Trophoblast cell (in vitro differentiated cells and primary cell): ENCODE measurements around the gene ADAMTSL3.
"Not testable (repeated sequence)": the region's sequence is repeated elsewhere in the genome, so short reads cannot be mapped to it uniquely, and the experiment has no call there.

Source experiments
- DNase-seq, 2 donors: peaks; one replicate each; pipeline ENCODE4 v3.0.0-alpha.2; 2016
- H2AFZ ChIP-seq: 2 replicates; pipeline ENCODE4 v1.6.1; 2013; ENCODE audit warnings: low read length, moderate library complexity, mild to moderate bottlenecking; ENCODE audit not compliant: insufficient read depth, poor library complexity
- H2AK5ac ChIP-seq: 2 replicates; pipeline ENCODE4 v1.6.1; 2013; ENCODE audit warnings: mild to moderate bottlenecking, low read length
- H2BK120ac ChIP-seq: 2 replicates; pipeline ENCODE4 v1.6.1; 2013; ENCODE audit warnings: low read length, mild to moderate bottlenecking, moderate library complexity; ENCODE audit not compliant: insufficient read depth, poor library complexity
- H2BK12ac ChIP-seq: 2 replicates; pipeline ENCODE4 v1.6.1; 2013; ENCODE audit warnings: mild to moderate bottlenecking, low read length, moderate library complexity
- H2BK5ac ChIP-seq: 2 replicates; pipeline ENCODE4 v1.6.1; 2013; ENCODE audit warnings: low read length, low read depth, moderate library complexity, mild to moderate bottlenecking; ENCODE audit not compliant: poor library complexity
- H3K14ac ChIP-seq: 2 replicates; pipeline ENCODE4 v1.6.1; 2013; ENCODE audit warnings: mild to moderate bottlenecking, low read length
- H3K18ac ChIP-seq: 2 replicates; pipeline ENCODE4 v1.6.1; 2013; ENCODE audit warnings: mild to moderate bottlenecking, low read length
- H3K23ac ChIP-seq: 2 replicates; pipeline ENCODE4 v1.6.1; 2013; ENCODE audit warnings: low read length
- H3K27ac ChIP-seq: 2 replicates; pipeline ENCODE4 v1.5.1; 2013; ENCODE audit warnings: low read depth, mild to moderate bottlenecking, inconsistent platforms, low read length, moderate library complexity
- H3K27me3 ChIP-seq: 2 replicates; pipeline ENCODE4 v1.6.1; 2013; ENCODE audit warnings: inconsistent platforms, mild to moderate bottlenecking, low read length, moderate library complexity; ENCODE audit not compliant: insufficient read depth
- H3K36me3 ChIP-seq, 2 experiments: 1 replicate in 1 of 2; 2 replicates in 1 of 2; pipeline ENCODE4 v1.6.1; 2013; ENCODE audit warnings: low read length in 2 of 2, mild to moderate bottlenecking in 2 of 2, moderate library complexity in 1 of 2; ENCODE audit not compliant: insufficient read depth in 2 of 2, control insufficient read depth in 1 of 2
- H3K4ac ChIP-seq: 2 replicates; pipeline ENCODE4 v1.6.1; 2013; ENCODE audit warnings: low read depth, mild to moderate bottlenecking, low read length, moderate library complexity
- H3K4me1 ChIP-seq, 2 experiments: 1 replicate in 1 of 2; 2 replicates in 1 of 2; pipeline ENCODE4 v1.6.1; 2013; ENCODE audit warnings: low read length in 2 of 2, mild to moderate bottlenecking in 2 of 2, moderate library complexity in 1 of 2; ENCODE audit not compliant: insufficient read depth in 2 of 2, control insufficient read depth in 1 of 2
- H3K4me2 ChIP-seq: 2 replicates; pipeline ENCODE4 v1.6.1; 2013; ENCODE audit warnings: inconsistent platforms, mild to moderate bottlenecking, low read length, moderate library complexity
- H3K4me3 ChIP-seq: 2 replicates; pipeline ENCODE4 v1.5.1; 2013; ENCODE audit warnings: mild to moderate bottlenecking, low read depth, low read length, inconsistent platforms
- H3K79me1 ChIP-seq: one replicate; pipeline ENCODE4 v1.6.1; 2013; ENCODE audit warnings: low read length
- H3K79me2 ChIP-seq: 2 replicates; pipeline ENCODE4 v1.6.1; 2013; ENCODE audit warnings: low read length, mild to moderate bottlenecking; ENCODE audit not compliant: control insufficient read depth, insufficient read depth, poor library complexity
- H3K9ac ChIP-seq: 2 replicates; pipeline ENCODE4 v1.6.1; 2013; ENCODE audit warnings: mild to moderate bottlenecking, low read length
- H3K9me3 ChIP-seq: 2 replicates; pipeline ENCODE4 v1.6.1; 2013; ENCODE audit warnings: low read depth, mild to moderate bottlenecking, control low read depth, inconsistent platforms, low read length; ENCODE audit not compliant: insufficient read depth
- H4K12ac ChIP-seq: 2 replicates; pipeline ENCODE4 v1.6.1; 2013; ENCODE audit warnings: low read depth, mild to moderate bottlenecking, low read length, moderate library complexity
- H4K8ac ChIP-seq: 2 replicates; pipeline ENCODE4 v1.6.1; 2013; ENCODE audit warnings: low read depth, mild to moderate bottlenecking, low read length, moderate library complexity
- H4K91ac ChIP-seq: one replicate; pipeline ENCODE4 v1.6.1; 2013; ENCODE audit warnings: low read depth, mild to moderate bottlenecking, low read length, moderate library complexity
- whole genome bisulfite sequencing: extraction: QIAGEN DNeasy Blood & Tissue Kit; methylation state at CpG from one replicate; pipeline ENCODE4 v1.1.7; 2013; ENCODE audit warnings: missing lambda C conversion rate; ENCODE audit not compliant: insufficient read length, insufficient coverage; ENCODE audit errors: extremely low coverage; 5-methylcytosine and 5-hydroxymethylcytosine counted together

ADAMTSL3 gene

GRCh38 chr15:84035399-84035766, 381.5 kb downstream of the ADAMTSL3 start:
- H3K14ac ChIP-seq = no peak overlapping the region
- H3K27me3 ChIP-seq = no peaks in the 10 kb centered on the region
- H4K12ac ChIP-seq = no peak overlapping the region
- no peak overlapping the region for H3K4ac ChIP-seq
- H2BK12ac ChIP-seq = no peak overlapping the region
- H3K79me1 ChIP-seq = no peaks in the 10 kb centered on the region
- H2BK120ac ChIP-seq = no peak overlapping the region
- H2BK5ac ChIP-seq = no peak overlapping the region
- H3K79me2 ChIP-seq = no peaks in the 10 kb centered on the region
- H2AK5ac ChIP-seq = no peak overlapping the region
- H3K4me1 ChIP-seq = no peaks in the 10 kb centered on the region
- H3K23ac ChIP-seq = no peak overlapping the region
- WGBS = no CpG with 5 or more reads among the region's 2 CpGs
- H3K4me3 ChIP-seq = no peak overlapping the region
- H3K9ac ChIP-seq = no peak overlapping the region
- no peak overlapping the region for H4K8ac ChIP-seq
- no peak overlapping the region for H3K27ac ChIP-seq
- no peaks in the 10 kb centered on the region for H3K9me3 ChIP-seq
- H3K18ac ChIP-seq = no peak overlapping the region
- H4K91ac ChIP-seq = no peak overlapping the region
- peak in 1 of 2 donors; percentile 52 for DNase-seq
- H3K4me2 ChIP-seq = no peak overlapping the region
- no peaks in the 10 kb centered on the region for H3K36me3 ChIP-seq
- H2AFZ ChIP-seq = no peak overlapping the region

- no peaks in the 10 kb centered on the region for H3K36me3 ChIP-seq
- H4K12ac ChIP-seq = no peak overlapping the region
- no peak overlapping the region for H4K8ac ChIP-seq
- no peak overlapping the region for H3K23ac ChIP-seq
- DNase-seq = no peak
- no peaks in the 10 kb centered on the region for H3K4me1 ChIP-seq
- H3K18ac ChIP-seq = no peak overlapping the region
- no peaks in the 10 kb centered on the region for H3K9me3 ChIP-seq
- H2AK5ac ChIP-seq = no peak overlapping the region
- H3K79me2 ChIP-seq = no peaks in the 10 kb centered on the region
- no peak overlapping the region for H2BK5ac ChIP-seq
- no peak overlapping the region for H3K9ac ChIP-seq
- H3K14ac ChIP-seq = no peak overlapping the region
- H3K4me2 ChIP-seq = no peak overlapping the region
- H3K27ac ChIP-seq = no peak overlapping the region
- no peak overlapping the region for H2BK12ac ChIP-seq
- H2BK120ac ChIP-seq = no peak overlapping the region
- no peak overlapping the region for H4K91ac ChIP-seq
- H3K27me3 ChIP-seq = no peaks in the 10 kb centered on the region
- no peaks in the 10 kb centered on the region for H3K79me1 ChIP-seq
- H3K4ac ChIP-seq = no peak overlapping the region
- no peak overlapping the region for H2AFZ ChIP-seq
- H3K4me3 ChIP-seq = no peak overlapping the region
Observed at GRCh38 chr15:84037301-84037700, 383.4 kb downstream of the ADAMTSL3 start.

GRCh38 chr15:84042434-84043056, 388.6 kb downstream of the ADAMTSL3 start:
- WGBS = no CpG with 5 or more reads among the region's 18 CpGs
- H2BK120ac ChIP-seq, H3K79me1 ChIP-seq, H2BK12ac ChIP-seq, H3K14ac ChIP-seq, H3K36me3 ChIP-seq, H2AFZ ChIP-seq, H3K4ac ChIP-seq, H4K8ac ChIP-seq, H4K12ac ChIP-seq, DNase-seq, H4K91ac ChIP-seq, H3K9me3 ChIP-seq, H3K27ac ChIP-seq, H3K27me3 ChIP-seq, H2AK5ac ChIP-seq, H3K4me3 ChIP-seq, H3K18ac ChIP-seq, H3K79me2 ChIP-seq, H2BK5ac ChIP-seq, H3K23ac ChIP-seq, H3K9ac ChIP-seq, H3K4me1 ChIP-seq, H3K4me2 ChIP-seq: not testable (repeated sequence)

- Histone ChIP-seq H3K27me3 (no peaks in the 10 kb centered on the region), H3K27ac (no peak overlapping the region), H3K4me3 (no peak overlapping the region), H3K79me1 (no peaks in the 10 kb centered on the region), H3K79me2 (no peaks in the 10 kb centered on the region), H2AFZ (no peak overlapping the region), H2BK120ac (no peak overlapping the region), H3K9ac (no peak overlapping the region), H3K4me2 (no peak overlapping the region), H2BK5ac (no peak overlapping the region), H4K8ac (no peak overlapping the region), H4K91ac (no peak overlapping the region), H3K4me1 (no peaks in the 10 kb centered on the region), H3K14ac (no peak overlapping the region), H2BK12ac (no peak overlapping the region), H3K23ac (no peak overlapping the region), H3K4ac (no peak overlapping the region), H3K18ac (no peak overlapping the region), H2AK5ac (no peak overlapping the region), H3K9me3 (no peaks in the 10 kb centered on the region), H3K36me3 (no peaks in the 10 kb centered on the region), H4K12ac (no peak overlapping the region)
- no CpG with 5 or more reads among the region's 4 CpGs for WGBS
- no peak for DNase-seq
Observed at GRCh38 chr15:84046064-84046637, 392.2 kb downstream of the ADAMTSL3 start.
